Suprapubic skin (tissue), 4 donors: ENCODE data around the gene PEPD.

Experiments
- POLR2A ChIP-seq, 2 donors: fragments of 450-650 bp; IDR thresholded peaks; one replicate each; pipeline ENCODE4 v1.6.1; 2017; ENCODE audit warnings: antibody characterized with exemption in 2 of 2, mild to moderate bottlenecking in 2 of 2, moderate library complexity in 2 of 2
- POLR2AphosphoS5 ChIP-seq, 3 donors: sonication (generic); formaldehyde crosslinking; IDR thresholded peaks; one replicate each; pipeline ENCODE4 v1.6.1; 2017; ENCODE audit warnings: antibody characterized with exemption in 3 of 3
- TF ChIP-seq, protein P1 (sequence below), 2 donors: fragments of 200-600 bp in 1 of 2; fragments of 450-650 bp in 1 of 2; sonication (generic) in 1 of 2; IDR thresholded peaks; one replicate each; pipeline ENCODE4 v1.5.1; 2016 to 2019; ENCODE audit warnings: antibody characterized with exemption in 2 of 2, mild to moderate bottlenecking in 1 of 2, moderate library complexity in 1 of 2

DNA sequence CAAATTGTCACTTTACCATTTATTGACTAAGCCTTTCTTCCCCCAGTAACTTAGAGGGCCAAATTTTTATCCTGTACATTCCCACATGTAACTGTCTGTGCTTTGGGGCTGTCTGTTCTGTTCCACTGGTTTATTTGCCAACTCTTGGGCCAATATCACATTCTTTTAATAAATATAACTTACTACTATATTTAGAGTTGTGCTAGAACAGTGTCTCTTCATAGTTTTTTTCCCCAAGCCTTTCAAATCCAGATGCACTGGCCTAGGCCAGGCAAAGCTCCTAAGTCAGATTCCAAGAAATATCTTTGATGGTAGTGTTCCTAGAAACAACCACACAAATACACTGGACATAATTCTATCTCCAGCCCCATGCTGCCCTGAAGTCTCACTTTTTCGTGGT is 164.0 kb downstream of the PEPD start:
- TF ChIP-seq, protein P1, sequence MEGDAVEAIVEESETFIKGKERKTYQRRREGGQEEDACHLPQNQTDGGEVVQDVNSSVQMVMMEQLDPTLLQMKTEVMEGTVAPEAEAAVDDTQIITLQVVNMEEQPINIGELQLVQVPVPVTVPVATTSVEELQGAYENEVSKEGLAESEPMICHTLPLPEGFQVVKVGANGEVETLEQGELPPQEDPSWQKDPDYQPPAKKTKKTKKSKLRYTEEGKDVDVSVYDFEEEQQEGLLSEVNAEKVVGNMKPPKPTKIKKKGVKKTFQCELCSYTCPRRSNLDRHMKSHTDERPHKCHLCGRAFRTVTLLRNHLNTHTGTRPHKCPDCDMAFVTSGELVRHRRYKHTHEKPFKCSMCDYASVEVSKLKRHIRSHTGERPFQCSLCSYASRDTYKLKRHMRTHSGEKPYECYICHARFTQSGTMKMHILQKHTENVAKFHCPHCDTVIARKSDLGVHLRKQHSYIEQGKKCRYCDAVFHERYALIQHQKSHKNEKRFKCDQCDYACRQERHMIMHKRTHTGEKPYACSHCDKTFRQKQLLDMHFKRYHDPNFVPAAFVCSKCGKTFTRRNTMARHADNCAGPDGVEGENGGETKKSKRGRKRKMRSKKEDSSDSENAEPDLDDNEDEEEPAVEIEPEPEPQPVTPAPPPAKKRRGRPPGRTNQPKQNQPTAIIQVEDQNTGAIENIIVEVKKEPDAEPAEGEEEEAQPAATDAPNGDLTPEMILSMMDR (IDR thresholded peaks at IDR 0.05), result no peak
- TF ChIP-seq POLR2A (IDR thresholded peaks at IDR 0.05) (no peak), POLR2AphosphoS5 (IDR thresholded peaks at IDR 0.05) (no peak)
